ENCODE data around the gene CMC1. TPM values are rescaled to one million over a fixed set of nuclear protein-coding genes. Genes with fewer than 3 reads are reported as not detected.
"Not testable (repeated sequence)": the region's sequence is repeated elsewhere in the genome, so short reads cannot be mapped to it uniquely, and the experiment has no call there.

CMC1 gene
- total RNA-seq, 1 donor from 2014 or later: 16.0 TPM

DNA sequence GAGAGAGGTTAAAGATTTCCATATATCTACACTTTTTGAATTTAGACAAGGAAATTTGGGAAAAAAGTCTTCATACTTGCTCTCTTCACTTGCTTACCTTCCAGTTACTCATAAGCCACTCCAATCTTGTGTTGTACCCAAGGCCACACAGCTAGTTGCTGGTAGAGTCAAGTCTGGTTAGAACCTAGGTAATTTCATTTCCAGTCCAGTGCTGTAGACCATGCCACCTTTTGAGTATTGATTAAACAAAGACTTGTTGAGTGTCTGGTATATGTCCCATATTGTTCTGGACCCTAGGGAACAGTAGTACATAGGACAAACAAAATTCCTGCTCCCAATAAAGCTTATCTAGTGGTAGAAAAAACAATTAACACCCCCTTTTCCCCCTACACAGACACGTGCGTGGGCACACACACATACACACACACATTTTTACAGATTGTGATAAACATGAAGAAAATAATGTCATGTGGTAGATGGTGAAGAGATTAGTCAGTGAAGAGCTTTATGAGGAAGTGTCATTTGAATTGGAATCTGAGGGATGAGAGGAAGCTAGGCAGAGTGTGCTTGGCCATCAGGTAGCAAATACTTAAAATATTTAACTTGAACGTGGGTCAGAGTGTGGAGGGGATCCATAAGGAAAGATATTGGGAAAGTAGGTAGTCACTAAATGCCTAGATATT, 2.1 kb downstream of the CMC1 start:
- no peak for DNase-seq (ENCODE audit: extremely low read depth, low read depth, low spot score)

DNA sequence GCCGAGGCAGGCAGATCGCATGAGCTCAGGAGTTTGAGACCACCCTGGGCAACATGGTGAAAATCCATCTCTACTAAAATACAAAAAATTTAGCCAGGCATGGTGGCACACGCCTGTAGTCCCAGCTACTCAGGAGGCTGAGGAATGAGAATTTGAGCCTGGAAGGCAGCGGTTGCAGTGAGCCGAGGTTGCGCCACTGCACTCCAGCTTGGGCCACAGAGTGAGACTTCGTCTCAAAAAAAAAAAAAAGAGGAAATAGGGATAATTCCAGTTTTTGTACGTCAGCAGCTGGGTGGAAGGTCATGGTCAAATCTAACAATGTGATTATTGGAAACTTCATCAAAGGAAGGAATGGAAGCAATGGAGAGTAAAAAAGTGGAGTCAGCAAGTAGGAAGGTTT, 3.1 kb downstream of the CMC1 start:
- DNase-seq (ENCODE audit: extremely low read depth, low read depth, low spot score): no peak

DNA sequence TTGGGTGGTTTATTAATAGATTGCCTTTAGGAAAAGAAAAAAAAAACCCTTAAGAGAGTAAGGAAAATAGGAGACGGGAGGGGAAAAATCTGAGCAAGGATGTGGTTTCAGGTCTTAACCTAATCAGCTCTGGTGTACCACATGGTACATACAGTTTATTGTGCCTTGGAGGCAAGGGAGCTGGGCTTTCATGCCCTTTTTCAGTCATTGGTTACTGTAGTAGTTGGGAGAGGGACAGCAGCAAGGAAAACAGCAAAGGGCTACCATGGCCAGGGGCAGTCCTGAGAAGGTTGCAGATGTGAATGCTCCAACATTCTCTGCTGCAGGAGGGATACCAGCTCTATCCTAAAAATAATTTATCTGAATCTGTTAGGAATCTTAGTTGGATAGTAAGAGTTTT, 5.9 kb downstream of the CMC1 start:
- DNase-seq (ENCODE audit: extremely low read depth, low read depth, low spot score): no peak

DNA sequence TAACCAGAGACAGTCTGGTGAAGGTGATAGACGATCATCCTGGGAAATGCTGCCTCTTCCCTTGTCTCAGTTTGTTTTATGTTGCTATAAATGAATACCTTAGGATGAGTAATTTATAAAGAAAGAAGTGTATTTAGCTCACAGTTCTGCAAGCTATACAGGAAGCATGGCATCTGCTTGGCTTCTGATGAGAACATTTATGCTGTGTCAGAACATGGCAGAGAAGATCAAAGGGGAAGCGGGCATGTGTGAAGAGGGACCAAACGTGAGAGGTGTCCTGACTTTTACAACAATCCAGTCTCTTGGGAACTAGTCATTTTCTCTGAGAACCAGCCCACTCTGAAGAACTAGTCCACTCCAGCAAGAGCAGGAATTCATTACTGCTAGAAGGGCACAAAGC, 9.6 kb downstream of the CMC1 start:
- no peak for DNase-seq (ENCODE audit: extremely low read depth, low read depth, low spot score)

DNA sequence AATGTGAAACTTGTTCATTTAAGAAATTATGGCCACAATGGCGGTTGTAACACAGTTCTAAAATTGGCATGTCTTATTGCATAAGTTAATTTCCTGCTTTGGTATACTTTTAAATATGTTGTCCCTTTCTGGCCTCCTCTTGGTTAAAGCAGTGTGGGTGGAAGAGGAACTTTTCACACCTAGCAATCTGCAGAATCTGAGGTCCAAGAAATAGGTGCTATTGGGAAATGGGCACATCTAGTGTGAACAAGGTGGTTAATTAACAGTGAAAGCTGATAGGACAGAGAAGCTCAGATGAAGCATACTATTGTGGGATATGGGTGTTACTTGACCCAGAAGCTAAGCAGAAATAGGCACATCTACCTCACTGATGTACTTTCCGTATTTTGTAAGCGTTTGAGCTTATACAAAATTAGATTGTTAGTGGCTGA, 10.6 kb downstream of the CMC1 start:
- DNase-seq (ENCODE audit: extremely low read depth, low read depth, low spot score): no peak

DNA sequence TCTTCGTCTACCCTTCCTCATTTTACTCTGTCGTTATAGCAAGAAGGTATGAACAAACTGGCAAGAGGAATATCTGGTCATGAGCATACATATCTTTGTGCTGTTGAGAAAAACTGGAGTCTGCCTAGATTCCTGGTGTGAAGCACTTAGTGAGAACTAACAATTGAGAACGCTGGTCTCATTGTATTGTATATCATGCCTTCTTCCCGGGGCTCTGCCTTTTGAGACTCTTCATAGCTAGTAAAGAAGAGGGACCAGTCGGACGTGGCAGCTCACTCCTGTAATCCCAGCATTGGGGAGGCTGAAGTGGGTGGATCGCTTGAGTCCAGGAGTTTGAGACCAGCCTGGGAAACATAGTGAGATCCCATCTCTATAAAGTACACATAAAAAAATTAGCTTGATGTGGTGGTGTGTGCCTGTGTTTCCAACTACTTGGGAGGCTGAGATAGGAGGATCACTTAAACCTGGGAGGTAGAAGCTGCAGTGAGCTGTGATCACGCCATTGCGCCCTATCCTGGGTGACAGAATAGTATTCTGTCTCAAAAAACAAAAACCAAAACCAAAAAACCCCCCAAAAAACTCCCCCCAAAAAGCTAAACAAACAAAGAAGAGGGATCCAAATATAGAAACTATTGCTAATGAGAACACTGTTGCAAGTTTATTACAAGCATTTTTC, 11.8 kb downstream of the CMC1 start:
- DNase-seq (ENCODE audit: extremely low read depth, low read depth, low spot score): no peak

DNA sequence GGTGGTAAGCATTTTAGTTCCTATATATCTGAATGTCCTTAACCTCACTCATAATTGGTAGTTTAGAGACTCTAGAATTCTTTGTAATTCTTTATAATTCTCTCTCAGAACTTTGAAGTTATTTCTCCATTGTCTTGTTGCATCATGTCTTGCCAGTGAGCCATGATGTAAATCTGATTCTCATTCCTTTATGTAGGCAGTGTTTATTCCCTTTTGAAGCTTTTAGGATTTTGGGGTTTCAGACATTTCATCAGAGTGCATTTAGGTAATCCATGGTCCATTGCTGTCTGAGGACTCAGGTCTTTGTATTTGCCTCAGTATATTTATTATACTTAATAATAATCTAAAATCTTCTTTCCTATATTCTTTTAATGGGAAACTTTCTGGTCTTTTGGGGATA, 20.6 kb downstream of the CMC1 start:
- DNase-seq (ENCODE audit: extremely low read depth, low read depth, low spot score): no peak

DNA sequence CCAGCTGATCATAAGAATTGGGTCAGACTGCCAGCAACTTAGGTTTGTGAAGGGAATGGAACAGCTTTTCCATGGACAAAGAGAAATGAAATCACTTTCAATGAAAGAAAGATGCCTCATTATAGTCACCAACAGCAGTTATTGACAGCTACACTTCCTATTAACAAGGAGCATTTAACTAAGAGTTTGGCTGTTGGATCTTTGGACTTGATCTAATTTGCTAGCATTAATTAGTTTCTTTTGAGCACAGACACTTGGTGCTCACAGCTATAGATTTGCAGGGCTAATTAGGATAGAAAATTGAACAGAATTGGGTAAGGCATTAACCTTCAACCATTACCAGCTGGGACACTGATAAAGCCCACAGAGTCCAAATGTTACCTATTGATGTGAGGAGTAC, 24.2 kb downstream of the CMC1 start:
- no peak for DNase-seq (ENCODE audit: extremely low read depth, low read depth, low spot score)

DNA sequence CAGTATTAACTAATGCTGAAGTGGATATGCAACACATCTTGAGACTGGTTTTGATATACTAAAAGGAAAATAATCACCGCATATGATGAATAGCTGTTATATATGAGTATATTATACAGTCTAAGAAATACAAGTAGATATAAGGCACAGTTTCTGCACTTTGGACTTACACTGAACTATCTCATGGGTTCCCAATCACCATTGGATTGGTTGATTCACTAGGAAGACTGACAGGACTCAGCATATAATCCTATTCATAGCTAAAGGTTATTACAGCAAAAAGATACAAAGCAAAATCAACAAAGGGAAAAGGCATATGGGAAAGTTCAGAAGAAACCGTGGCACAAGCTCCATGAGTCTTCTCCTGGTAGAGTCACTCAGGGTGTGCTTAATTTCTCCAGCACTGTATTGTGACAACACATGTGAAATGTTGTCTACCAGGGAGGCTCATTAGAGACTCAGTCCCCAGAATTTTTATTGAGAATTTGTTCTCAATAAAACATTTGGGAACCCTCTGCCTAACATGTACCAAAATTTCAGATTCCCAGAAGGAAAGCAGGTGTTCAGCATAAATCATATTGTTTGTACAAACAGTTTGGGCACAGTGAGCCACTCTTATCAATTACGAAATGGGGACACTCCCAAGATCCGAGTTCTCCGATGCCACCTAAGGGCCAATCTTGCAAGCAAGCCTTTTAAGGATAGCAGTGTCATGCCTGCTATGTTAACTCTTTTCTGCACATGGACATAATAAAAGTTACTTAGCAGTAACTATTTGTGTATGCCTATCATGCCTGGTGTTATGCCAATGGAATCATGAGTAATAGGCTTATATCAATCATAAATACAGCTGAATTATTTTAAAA, 26.8 kb downstream of the CMC1 start:
- no peak for DNase-seq (ENCODE audit: extremely low read depth, low read depth, low spot score)

DNA sequence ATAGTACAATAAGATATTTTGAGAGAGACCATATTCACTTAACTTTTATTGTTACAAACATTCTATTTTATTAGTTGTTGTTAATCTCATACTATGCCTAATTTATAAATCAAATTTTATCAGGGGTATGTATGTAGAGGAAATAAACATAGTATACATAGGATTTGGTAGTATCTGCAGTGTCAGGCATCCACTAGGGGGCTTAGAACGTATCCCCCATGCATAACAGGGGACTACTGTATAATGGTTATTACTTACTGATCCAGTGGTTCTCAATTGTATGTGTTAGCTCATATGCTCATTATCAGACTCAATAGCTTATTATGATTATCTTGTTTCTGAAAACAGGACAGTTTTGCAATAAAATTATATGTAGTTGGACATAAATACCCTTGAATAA, 27.6 kb downstream of the CMC1 start:
- DNase-seq (ENCODE audit: extremely low read depth, low read depth, low spot score): no peak

DNA sequence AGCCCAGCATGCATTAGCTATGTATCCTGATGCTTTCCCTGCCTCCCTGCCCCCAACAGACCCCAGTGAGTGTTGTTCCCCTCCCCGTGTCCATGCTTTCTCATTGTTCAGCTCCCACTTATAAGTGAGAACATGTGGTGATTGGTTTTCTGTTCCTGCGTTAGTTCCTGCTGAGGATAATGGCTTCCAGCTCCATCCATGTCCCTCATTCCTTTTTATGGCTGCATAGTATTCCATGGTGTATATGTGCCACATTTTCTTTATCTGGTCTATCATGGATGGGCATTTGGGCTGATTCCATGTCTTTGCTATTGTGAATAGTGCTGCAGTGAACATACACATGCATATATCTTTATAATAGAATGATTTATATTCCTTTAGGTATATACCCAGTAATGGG, 28.5 kb downstream of the CMC1 start:
- DNase-seq (ENCODE audit: extremely low read depth, low read depth, low spot score): not testable (repeated sequence)

DNA sequence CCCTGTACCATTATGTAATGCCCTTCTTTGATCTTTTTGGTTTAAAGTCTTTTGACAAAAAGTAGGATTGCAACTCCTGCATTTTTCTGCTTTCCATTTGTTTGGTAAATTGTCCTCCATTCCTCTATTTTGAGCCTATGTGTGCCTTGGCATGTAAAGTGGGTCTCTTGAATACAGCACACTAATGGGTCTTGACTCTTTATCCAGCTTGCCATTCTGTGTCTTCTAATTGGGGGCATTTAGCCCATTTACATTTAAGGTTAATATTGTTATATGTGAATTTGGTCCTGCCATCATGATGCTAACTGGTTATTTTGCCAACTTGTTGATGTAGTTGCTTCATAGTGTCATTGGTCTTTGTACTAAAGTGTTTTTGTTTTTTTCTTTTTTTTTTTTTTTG, 32.4 kb downstream of the CMC1 start:
- DNase-seq (ENCODE audit: extremely low read depth, low read depth, low spot score): no peak

DNA sequence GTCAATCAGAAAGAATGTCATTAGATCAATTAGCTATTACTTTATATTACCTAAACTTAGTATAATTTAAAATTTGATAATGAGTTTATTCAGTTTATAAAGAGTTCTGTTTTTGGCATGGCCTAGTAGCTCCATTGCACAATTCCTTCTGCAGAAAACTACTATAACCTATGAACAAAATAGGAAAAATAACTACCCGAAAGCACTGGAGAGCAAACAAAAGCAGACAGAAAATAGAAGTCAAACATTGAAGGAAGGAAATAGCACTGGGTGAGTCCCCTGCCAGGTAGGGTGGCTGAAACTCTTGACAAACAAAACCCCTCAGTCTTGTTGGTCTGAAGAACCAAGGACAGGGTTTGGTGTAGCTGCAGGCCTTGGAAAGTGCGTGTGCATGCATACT, 37.5 kb downstream of the CMC1 start:
- no peak for DNase-seq (ENCODE audit: extremely low read depth, low read depth, low spot score)

DNA sequence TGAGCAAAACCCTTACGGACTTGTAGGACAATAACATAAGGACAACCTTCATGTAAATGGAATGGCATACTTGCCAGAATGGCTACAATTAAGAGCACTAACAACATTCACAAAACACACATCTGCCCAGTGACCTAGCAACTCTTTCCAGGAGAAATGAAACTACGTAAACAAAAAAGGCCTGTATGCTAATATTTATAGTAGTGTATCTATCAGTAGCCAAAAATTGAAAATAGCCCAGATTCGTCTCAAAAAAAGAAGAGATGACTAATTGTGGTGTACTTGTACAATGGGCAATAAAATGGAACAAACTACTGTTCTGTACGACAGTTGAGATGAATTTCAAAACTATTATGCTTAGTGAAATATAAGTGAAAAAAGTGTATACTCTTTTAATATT, 38.4 kb downstream of the CMC1 start:
- no peak for DNase-seq (ENCODE audit: extremely low read depth, low read depth, low spot score)

DNA sequence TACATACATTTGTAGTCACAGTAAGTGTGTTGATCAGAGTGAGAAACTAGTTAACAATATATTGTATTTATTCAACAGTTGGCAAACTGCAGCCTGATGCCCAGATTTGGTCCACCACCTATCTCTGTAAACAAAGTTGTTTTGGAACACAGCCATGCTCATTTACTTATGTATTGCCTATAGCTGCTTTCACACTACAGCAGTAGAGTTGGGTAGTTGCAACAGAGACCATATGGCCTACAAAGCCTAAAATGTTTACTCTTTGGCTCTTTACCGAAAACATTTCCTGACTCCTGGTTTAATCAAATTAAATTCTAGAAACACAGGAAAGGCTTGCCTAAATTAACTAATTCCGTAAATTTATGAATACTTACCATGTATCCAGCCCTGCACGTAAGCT, 39.4 kb downstream of the CMC1 start:
- DNase-seq (ENCODE audit: extremely low read depth, low read depth, low spot score): no peak

DNA sequence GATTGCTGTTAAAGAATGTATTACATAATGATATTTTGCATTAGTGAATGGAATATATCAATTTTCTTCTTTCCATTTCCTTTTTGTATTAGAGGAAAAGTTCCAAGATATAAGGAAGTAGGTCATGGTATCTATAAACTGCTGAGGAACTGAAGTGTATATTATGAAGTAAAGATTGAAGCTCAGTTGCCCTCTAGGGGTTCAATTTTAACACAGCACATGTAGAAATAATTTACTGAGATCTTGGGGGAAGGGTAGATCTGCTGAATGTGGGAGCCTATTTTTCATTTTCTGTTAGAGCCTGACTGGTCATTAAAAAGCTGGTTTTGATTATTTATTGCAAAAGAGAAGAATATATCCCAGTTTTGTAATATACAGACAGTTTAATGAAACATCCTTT, 45.2 kb downstream of the CMC1 start:
- DNase-seq (ENCODE audit: extremely low read depth, low read depth, low spot score): no peak

DNA sequence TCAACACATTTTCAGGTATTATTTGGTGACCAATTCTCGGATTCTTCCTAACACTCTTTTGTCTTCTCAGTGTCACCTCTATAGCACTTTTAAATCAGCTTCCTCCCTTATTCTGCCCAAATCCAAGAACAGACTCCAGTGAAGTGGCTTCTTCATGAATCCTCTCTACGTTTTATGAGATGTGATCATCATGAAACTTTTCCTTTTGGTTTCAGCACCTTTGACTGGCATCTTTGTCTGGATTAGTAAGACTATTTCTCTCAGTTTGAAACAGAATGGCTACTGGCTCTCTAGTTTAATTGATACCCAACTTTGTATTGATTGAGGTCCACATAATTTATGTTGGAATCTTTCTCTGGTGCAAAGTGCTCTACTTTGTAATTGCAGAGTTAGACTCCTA, 45.6 kb downstream of the CMC1 start:
- no peak for DNase-seq (ENCODE audit: extremely low read depth, low read depth, low spot score)

DNA sequence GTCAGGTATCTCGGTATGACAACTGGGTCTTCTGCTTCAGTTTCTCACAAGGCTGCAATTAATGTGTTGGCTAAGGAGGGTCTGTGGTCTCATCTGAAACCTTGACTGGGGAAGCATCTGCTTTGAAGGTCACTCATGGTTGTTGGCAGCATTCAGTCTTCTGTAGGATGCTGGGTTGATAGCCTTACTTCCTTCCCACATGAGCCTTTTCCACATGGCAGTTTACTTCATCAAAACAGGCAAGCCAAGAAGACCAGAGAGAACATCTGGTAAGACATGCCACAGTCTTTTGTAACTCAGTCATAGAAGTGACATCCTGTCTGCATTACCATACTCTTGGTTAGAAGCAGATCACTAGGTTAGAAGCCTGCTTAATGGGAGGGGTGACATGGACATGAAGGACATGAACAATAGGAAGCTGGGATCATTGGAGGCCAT, 49.5 kb downstream of the CMC1 start:
- DNase-seq (ENCODE audit: extremely low read depth, low read depth, low spot score): no peak

DNA sequence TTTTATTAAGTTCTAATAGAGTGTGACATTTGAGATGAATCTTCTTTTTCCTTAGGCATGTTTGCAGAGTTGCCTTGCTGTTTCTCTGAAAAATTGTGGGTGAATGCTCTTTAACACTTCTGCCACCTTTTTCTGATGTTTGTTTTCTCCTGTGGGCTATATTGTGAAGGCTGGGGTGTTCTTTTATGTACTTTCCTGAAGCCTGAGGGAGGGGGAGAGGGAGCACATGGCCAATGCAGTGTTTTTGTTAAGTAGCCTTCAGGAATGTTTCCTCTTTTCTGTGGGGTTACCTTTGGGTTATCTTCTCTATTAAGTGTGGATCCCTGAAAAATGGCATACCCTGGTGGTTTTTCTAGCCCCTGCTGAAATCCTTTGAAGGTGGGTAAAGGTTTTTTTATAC, 50.2 kb downstream of the CMC1 start:
- no peak for DNase-seq (ENCODE audit: extremely low read depth, low read depth, low spot score)

DNA sequence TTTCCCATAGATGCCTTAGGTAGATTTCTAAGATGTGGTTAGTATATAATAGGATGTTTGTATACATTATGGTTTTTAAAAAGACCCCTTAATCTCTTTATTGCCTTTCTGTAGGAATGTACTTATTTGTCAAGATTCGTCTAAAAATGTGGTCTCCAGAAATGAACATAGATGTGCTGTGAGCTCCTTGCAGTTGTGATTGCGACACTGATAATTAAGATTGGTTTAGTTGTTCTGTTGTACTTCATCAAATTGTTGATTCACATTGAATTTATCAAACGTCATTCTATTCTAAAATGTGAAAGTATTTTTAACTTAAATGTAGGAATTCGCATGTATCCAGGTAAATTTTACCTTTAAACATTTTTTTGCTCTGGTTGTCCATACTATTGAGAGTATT, 51.2 kb downstream of the CMC1 start:
- no peak for DNase-seq (ENCODE audit: extremely low read depth, low read depth, low spot score)

DNA sequence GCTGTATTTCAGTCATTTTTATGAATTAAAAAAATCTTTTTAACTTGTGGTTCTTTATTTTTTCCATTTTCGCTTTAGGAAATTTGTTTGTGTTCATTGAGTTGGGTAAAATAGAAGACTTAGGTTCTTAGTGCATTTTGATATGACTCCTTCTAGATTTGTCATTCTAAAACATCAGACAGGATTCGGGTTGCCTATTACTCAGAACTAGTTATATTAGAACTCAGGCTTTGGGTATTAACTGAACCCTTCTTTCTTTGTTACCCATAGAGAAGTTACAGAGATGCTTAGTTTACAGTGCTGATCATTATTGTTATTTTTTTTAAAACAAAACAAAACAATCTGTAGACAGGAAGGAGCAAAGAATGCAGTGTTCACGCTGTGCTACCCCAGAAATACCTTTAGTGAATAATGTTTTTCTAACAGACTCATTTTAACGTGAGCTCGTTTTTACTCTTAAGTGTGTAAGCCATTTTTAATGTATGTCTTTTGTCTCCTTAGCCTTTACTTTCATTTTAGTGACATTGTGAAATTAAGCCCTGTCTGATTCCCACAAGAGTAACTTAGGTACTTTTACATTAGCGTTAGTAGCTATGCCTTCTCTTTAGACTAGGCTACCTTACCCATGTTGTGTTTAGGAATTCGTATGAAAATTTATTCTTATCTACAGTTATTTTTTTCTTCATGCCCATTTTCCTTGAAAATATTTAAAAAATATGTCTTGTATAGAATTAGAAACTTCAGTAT, 53.4 kb downstream of the CMC1 start:
- DNase-seq (ENCODE audit: extremely low read depth, low read depth, low spot score): no peak
